SK-N-SH (cell line): ENCODE results near the gene LMX1A. TPM values are rescaled to one million over a fixed set of nuclear protein-coding genes. Genes with fewer than 3 reads are reported as not detected.
A peak's percentile ranks its signal among the peaks of the same experiment; 100 is the strongest.

Experiments used
- CTCF ChIA-PET: fragments of 300-600, 350-600 bp; formaldehyde crosslinking; extraction: SDS; loops from one replicate; lab custom pipeline; 2021; lab: Yijun Ruan, JAX
- POLR2A ChIA-PET: fragments of 350-600 bp; sonication (Branson Sonifier 250); formaldehyde crosslinking; extraction: SDS; loops from one replicate; lab custom pipeline; 2020; ENCODE audit warnings: antibody characterized with exemption, inconsistent platforms; lab: Yijun Ruan, JAX
- DNase-seq: peaks from one replicate; pipeline ENCODE4 v3.0.0; 2012
- H2AFZ ChIP-seq: fragments of 200-600 bp; sonication (generic); 2 replicates; pipeline ENCODE4 v1.8.1; 2016; ENCODE audit warnings: antibody characterized with exemption, mild to moderate bottlenecking, low read depth
- H3F3A ChIP-seq: fragments of 200-600 bp; sonication (generic); replicated peaks from 2 replicates; pipeline ENCODE3; 2016; ENCODE audit warnings: antibody characterized with exemption, mild to moderate bottlenecking; ENCODE audit not compliant: insufficient read depth
- H3K27ac ChIP-seq, 2 experiments: fragments of 200-500 bp in 1 of 2; fragments of 200-600 bp in 1 of 2; sonication (Bioruptor generic) in 1 of 2; sonication (generic), shearing (Covaris generic) in 1 of 2; 2 replicates each; pipeline versions ENCODE4 v1.5.1 to v1.6.1; 2014 to 2016; ENCODE audit warnings: low read depth in 2 of 2, inconsistent platforms in 1 of 2, low read length in 1 of 2, mild to moderate bottlenecking in 1 of 2, mixed read lengths in 1 of 2
- H3K27me3 ChIP-seq: fragments of 200-600 bp; sonication (generic), shearing (Covaris generic); 2 replicates; pipeline ENCODE4 v1.6.1; 2016; ENCODE audit warnings: mixed run types; ENCODE audit not compliant: insufficient read depth
- H3K36me3 ChIP-seq, 2 experiments: fragments of 200-500 bp in 1 of 2; fragments of 200-600 bp in 1 of 2; sonication (Bioruptor generic) in 1 of 2; sonication (generic) in 1 of 2; replicated peaks in 1 of 2; 2 replicates each; pipeline versions ENCODE3 to v1.5.1; 2014 to 2016; ENCODE audit warnings: low read length in 1 of 2, mild to moderate bottlenecking in 1 of 2; ENCODE audit not compliant: insufficient read depth in 2 of 2, control insufficient read depth in 1 of 2
- H3K4me1 ChIP-seq, 2 experiments: fragments of 200-500 bp in 1 of 2; fragments of 200-600 bp in 1 of 2; sonication (Bioruptor generic) in 1 of 2; sonication (generic), shearing (Covaris generic) in 1 of 2; 2 replicates each; pipeline versions ENCODE4 v1.5.1 to v1.6.1; 2014 to 2016; ENCODE audit warnings: low read depth in 1 of 2, low read length in 1 of 2, mixed run types in 1 of 2; ENCODE audit not compliant: insufficient read depth in 2 of 2, control insufficient read depth in 1 of 2
- H3K4me2 ChIP-seq: fragments of 200-600 bp; sonication (generic), shearing (Covaris generic); 2 replicates; pipeline ENCODE4 v1.6.1; 2017; ENCODE audit warnings: mixed run types
- H3K4me3 ChIP-seq, 2 experiments: fragments of 200-500 bp in 1 of 2; fragments of 200-600 bp in 1 of 2; sonication (Bioruptor generic) in 1 of 2; sonication (generic), shearing (Covaris generic) in 1 of 2; 2 replicates each; pipeline versions ENCODE4 v1.5.1 to v1.8.1; 2014 to 2016; ENCODE audit warnings: low read depth in 2 of 2, inconsistent platforms in 1 of 2, low read length in 1 of 2, mild to moderate bottlenecking in 1 of 2, mixed read lengths in 1 of 2, moderate library complexity in 1 of 2
- H3K79me2 ChIP-seq: fragments of 200-600 bp; sonication (generic); 2 replicates; pipeline ENCODE4 v1.8.1; 2017; ENCODE audit warnings: mild to moderate bottlenecking; ENCODE audit not compliant: insufficient read depth
- H3K9ac ChIP-seq: fragments of 200-600 bp; sonication (generic); 2 replicates; pipeline ENCODE4 v1.6.1; 2017; ENCODE audit warnings: mixed run types
- H3K9me2 ChIP-seq: fragments of 200-600 bp; sonication (generic); 2 replicates; pipeline ENCODE4 v1.6.1; 2017; ENCODE audit warnings: mixed run types
- H3K9me3 ChIP-seq: fragments of 200-600 bp; sonication (generic); 2 replicates; pipeline ENCODE4 v1.6.1; 2017; ENCODE audit warnings: mixed run types, mild to moderate bottlenecking, moderate library complexity
- H4K20me1 ChIP-seq: fragments of 200-600 bp; sonication (generic); 2 replicates; pipeline ENCODE4 v1.6.1; 2017; ENCODE audit warnings: mild to moderate bottlenecking, mixed run types; ENCODE audit not compliant: insufficient read depth
- ELF1 ChIP-seq: IDR thresholded peaks from 2 replicates; pipeline ENCODE4 v1.4.0; 2012
- JUND ChIP-seq: IDR thresholded peaks from 2 replicates; pipeline ENCODE4 v1.4.0; 2012
- NFIC ChIP-seq: IDR thresholded peaks from 2 replicates; pipeline ENCODE4 v1.4.0; 2012; ENCODE audit warnings: borderline replicate concordance
- RAD21 ChIP-seq: IDR thresholded peaks from 2 replicates; pipeline ENCODE4 v1.6.1; 2012; ENCODE audit warnings: mild to moderate bottlenecking, low read length
- REST ChIP-seq: IDR thresholded peaks from 2 replicates; pipeline ENCODE4 v1.6.1; 2012; ENCODE audit warnings: mild to moderate bottlenecking, low read depth, low read length, moderate library complexity
- RFX5 ChIP-seq: IDR thresholded peaks from 2 replicates; pipeline ENCODE4 v1.6.1; 2012; ENCODE audit warnings: mild to moderate bottlenecking, improper control_type of control experiment, low read length
- SIN3A ChIP-seq: IDR thresholded peaks from 2 replicates; pipeline ENCODE4 v1.6.1; 2012; ENCODE audit warnings: low read depth, mild to moderate bottlenecking, low read length, moderate library complexity, borderline replicate concordance
- SMC3 ChIP-seq: IDR thresholded peaks from 2 replicates; pipeline ENCODE4 v1.6.1; 2012; ENCODE audit warnings: low read depth, low read length, improper control_type of control experiment
- TCF12 ChIP-seq: IDR thresholded peaks from 2 replicates; pipeline ENCODE4 v1.4.0; 2012
- WGBS: methylation state at CpG from one replicate; pipeline ENCODE4 v1.1.6; 2017; ENCODE audit warnings: low lambda C conversion rate; 5-methylcytosine and 5-hydroxymethylcytosine counted together
- polyA plus RNA-seq, 3 experiments: library from polyadenylated mRNA; depleted of rRNA; stranded (reverse); fragments of >200 nt; gene quantifications; 2 replicates each; pipeline ENCODE4 v1.2.3, GENCODE V29; 2012
- TF ChIP-seq, protein P1 (sequence below): fragments of 200-600 bp; sonication (generic); IDR thresholded peaks from 2 replicates; pipeline ENCODE4 v1.6.1; 2017; ENCODE audit warnings: antibody characterized with exemption, mild to moderate bottlenecking, moderate library complexity
- TF ChIP-seq, protein P2 (sequence below): IDR thresholded peaks from 2 replicates; pipeline ENCODE4; 2012

Gene LMX1A
- polyA plus RNA-seq, 1 of the 3 experiments (the other 2 are of a cell fraction), result not detected

DNA sequence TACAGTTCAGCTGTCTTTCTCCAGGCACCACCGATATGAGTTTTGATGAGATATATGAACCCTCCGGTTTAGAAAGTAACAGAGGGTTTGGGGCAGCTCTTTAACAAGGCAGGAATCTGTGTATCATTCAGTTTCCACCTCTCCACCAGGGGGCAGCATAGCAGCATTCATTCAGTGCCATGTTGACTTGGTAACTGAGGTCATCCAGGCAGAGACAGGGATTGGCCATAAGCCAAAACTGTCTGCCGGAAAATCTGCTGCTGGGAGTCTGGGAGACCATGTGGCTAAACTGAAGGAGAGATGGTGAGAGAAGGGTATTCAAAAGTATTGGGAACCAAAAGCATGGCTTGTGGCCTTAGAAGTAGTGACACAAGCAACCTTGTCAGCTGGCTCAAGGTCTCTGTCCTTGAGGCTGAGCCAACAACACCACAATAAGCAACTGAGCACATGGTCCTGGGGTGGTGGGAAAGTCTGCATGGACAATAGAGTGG is 98.5 kb downstream of the LMX1A start:
- H3K4me2 ChIP-seq, result no peak overlapping the region
- WGBS, result 0% methylated on average over 3 of the region's 3 CpGs
- ChIA-PET CTCF (interaction anchor here (0.6 to 3.4 kb wide), 24 partner anchors 10 to 379 kb away, joined by 3 to 14 read pairs (median 4); no protein-coding TSS in a partner anchor), POLR2A (no interaction called here)
- no peak overlapping the region for H3K9ac ChIP-seq
- no peak overlapping the region for H2AFZ ChIP-seq
- H3K36me3 ChIP-seq, result no peaks in the 10 kb centered on the region
- no peaks in the 10 kb centered on the region for H4K20me1 ChIP-seq
- no peaks in the 10 kb centered on the region for H3K27me3 ChIP-seq
- no peaks in the 10 kb centered on the region for H3K9me2 ChIP-seq
- no peaks in the 10 kb centered on the region; a peak in 1 of 4 replicates for H3K4me1 ChIP-seq
- no peak overlapping the region for H3K27ac ChIP-seq
- TF ChIP-seq, protein P1, sequence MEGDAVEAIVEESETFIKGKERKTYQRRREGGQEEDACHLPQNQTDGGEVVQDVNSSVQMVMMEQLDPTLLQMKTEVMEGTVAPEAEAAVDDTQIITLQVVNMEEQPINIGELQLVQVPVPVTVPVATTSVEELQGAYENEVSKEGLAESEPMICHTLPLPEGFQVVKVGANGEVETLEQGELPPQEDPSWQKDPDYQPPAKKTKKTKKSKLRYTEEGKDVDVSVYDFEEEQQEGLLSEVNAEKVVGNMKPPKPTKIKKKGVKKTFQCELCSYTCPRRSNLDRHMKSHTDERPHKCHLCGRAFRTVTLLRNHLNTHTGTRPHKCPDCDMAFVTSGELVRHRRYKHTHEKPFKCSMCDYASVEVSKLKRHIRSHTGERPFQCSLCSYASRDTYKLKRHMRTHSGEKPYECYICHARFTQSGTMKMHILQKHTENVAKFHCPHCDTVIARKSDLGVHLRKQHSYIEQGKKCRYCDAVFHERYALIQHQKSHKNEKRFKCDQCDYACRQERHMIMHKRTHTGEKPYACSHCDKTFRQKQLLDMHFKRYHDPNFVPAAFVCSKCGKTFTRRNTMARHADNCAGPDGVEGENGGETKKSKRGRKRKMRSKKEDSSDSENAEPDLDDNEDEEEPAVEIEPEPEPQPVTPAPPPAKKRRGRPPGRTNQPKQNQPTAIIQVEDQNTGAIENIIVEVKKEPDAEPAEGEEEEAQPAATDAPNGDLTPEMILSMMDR, result peak; percentile 74
- no peak for TF ChIP-seq ELF1
- TF ChIP-seq SMC3, result peak; percentile 21; the same call in 1 of the 2 replicates
- TF ChIP-seq NFIC, result peak; percentile 53; the same call in 1 of the 2 replicates
- peak; percentile 59 for TF ChIP-seq RAD21
- TF ChIP-seq RFX5, result peak; percentile 87
- H3F3A ChIP-seq, result no peaks in the 10 kb centered on the region
- peak; percentile 63 for DNase-seq
- H3K4me3 ChIP-seq, result peak overlapping the region in 1 of 2 experiments; percentile 47; a peak in 1 of 4 replicates
- no peaks in the 10 kb centered on the region for H3K79me2 ChIP-seq
- no peaks in the 10 kb centered on the region for H3K9me3 ChIP-seq

GRCh38 chr1:165254896-165255625 is 101.5 kb downstream of the LMX1A start:
- H3K4me1 ChIP-seq, result no peaks in the 10 kb centered on the region; a peak in 1 of 4 replicates
- H3K4me3 ChIP-seq, result no peak overlapping the region
- H3K79me2 ChIP-seq, result no peaks in the 10 kb centered on the region
- no peak overlapping the region for H3K9ac ChIP-seq
- ChIA-PET CTCF (interaction anchor here (1.2 kb wide), 2 partner anchors 113 to 338 kb away, joined by 3 to 4 read pairs; no protein-coding TSS in a partner anchor), POLR2A (no interaction called here)
- 30% methylated on average over 3 of the region's 3 CpGs for WGBS
- no peaks in the 10 kb centered on the region for H3K9me3 ChIP-seq
- no peaks in the 10 kb centered on the region for H3K9me2 ChIP-seq
- H3K27ac ChIP-seq, result no peak overlapping the region
- H3K36me3 ChIP-seq, result no peaks in the 10 kb centered on the region
- H3K27me3 ChIP-seq, result no peaks in the 10 kb centered on the region
- no peak overlapping the region for H2AFZ ChIP-seq
- H4K20me1 ChIP-seq, result no peaks in the 10 kb centered on the region
- no peaks in the 10 kb centered on the region for H3F3A ChIP-seq
- DNase-seq, result no peak
- no peak overlapping the region for H3K4me2 ChIP-seq
- TF ChIP-seq REST (no peak), TCF12 (no peak), SIN3A (no peak), JUND (no peak)
- TF ChIP-seq, protein P2, sequence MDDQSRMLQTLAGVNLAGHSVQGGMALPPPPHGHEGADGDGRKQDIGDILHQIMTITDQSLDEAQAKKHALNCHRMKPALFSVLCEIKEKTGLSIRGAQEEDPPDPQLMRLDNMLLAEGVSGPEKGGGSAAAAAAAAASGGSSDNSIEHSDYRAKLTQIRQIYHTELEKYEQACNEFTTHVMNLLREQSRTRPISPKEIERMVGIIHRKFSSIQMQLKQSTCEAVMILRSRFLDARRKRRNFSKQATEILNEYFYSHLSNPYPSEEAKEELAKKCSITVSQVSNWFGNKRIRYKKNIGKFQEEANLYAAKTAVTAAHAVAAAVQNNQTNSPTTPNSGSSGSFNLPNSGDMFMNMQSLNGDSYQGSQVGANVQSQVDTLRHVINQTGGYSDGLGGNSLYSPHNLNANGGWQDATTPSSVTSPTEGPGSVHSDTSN, result no peak
